Measurements from ENCODE around the gene SLIT1. TPM values are rescaled to one million over a fixed set of nuclear protein-coding genes. Genes with fewer than 3 reads are reported as not detected.

Gene SLIT1
- total and polyA plus RNA-seq, 3 donors from 2014 or later: 1.9 to 4.6 (median 2.5) TPM

DNA sequence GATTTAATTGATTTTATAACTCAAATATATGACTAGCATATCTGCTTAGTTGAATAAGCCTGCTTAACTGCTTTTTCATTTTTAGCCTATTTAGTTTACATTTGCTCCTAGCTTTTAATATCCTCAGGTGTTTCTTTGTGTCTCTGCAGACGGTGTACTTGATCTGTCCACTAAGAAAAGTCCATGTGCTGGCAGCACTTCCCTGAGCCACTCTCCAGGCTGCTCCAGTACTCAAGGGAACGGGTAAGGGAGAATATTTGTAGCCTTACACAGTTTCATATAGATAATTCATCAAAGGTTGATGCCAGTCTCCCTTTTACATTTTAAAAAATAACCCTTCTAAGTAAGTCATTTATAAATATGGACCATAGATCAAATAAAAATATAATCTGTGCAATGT, 233.8 kb downstream of the SLIT1 start:
- Histone ChIP-seq H3K9me3 (no peaks in the 10 kb centered on the region), H3K36me3 (ENCODE audit: low read depth, missing control alignments) (no peaks in the 10 kb centered on the region), H3K27me3 (no peaks in the 10 kb centered on the region), H3K4me3 (no peak overlapping the region), H3K27ac (no peak overlapping the region), H3K4me1 (no peaks in the 10 kb centered on the region)
- 88 to 90% methylated on average over 2 of the region's 2 CpGs for WGBS, 2 donors
- no peak for DNase-seq
- TF ChIP-seq, protein P1, sequence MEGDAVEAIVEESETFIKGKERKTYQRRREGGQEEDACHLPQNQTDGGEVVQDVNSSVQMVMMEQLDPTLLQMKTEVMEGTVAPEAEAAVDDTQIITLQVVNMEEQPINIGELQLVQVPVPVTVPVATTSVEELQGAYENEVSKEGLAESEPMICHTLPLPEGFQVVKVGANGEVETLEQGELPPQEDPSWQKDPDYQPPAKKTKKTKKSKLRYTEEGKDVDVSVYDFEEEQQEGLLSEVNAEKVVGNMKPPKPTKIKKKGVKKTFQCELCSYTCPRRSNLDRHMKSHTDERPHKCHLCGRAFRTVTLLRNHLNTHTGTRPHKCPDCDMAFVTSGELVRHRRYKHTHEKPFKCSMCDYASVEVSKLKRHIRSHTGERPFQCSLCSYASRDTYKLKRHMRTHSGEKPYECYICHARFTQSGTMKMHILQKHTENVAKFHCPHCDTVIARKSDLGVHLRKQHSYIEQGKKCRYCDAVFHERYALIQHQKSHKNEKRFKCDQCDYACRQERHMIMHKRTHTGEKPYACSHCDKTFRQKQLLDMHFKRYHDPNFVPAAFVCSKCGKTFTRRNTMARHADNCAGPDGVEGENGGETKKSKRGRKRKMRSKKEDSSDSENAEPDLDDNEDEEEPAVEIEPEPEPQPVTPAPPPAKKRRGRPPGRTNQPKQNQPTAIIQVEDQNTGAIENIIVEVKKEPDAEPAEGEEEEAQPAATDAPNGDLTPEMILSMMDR (IDR thresholded peaks at IDR 0.05): no peak
- TF ChIP-seq POLR2A (IDR thresholded peaks at IDR 0.05): no peak
- intact Hi-C loops (cut with DNase I; ENCODE audit: low total_unique reads): no loop called here

DNA sequence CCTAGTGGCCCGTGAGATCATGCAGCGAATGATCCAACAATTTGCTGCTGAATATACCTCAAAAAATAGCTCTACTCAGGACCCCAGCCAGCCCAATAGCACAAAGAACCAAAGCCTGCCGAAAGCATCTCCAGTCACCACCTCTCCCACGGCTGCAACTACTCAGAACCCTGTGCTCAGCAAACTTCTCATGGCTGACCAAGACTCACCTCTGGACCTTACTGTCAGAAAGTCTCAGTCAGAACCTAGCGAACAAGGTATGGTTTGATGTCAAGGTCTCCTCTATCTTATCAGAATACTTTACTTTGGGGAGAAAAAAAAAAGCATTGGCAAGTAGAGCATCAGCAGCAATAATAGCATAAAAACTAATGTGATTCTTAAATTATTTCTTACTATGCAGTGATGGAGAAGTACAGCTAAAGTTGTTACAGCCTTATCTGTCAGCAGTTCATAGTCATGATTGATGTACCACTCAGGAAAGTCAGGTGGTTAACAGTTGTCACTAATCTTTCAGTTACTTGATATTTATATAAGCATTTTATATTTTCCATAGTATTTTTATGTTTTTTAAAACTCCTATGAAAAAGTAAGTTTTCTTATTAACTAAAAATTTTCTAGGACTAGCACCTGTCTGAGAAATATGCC, 236.6 kb downstream of the SLIT1 start:
- Histone ChIP-seq H3K4me3 (no peak overlapping the region), H3K36me3 (ENCODE audit: low read depth, missing control alignments) (no peaks in the 10 kb centered on the region), H3K4me1 (no peaks in the 10 kb centered on the region), H3K27me3 (no peaks in the 10 kb centered on the region), H3K27ac (no peak overlapping the region), H3K9me3 (no peaks in the 10 kb centered on the region)
- WGBS, 2 donors: 80 to 95% methylated on average over 5 of the region's 5 CpGs
- TF ChIP-seq, protein P1 (IDR thresholded peaks at IDR 0.05): no peak
- DNase-seq: no peak
- intact Hi-C loops (cut with DNase I; ENCODE audit: low total_unique reads): no loop called here

Other genes starting within 250 kb of the SLIT1 start
- 10 to 100 TPM; 50.0 to 54.6 TPM for gene ARHGAP19, start 106.7 kb upstream of the SLIT1 start, total RNA-seq
- gene ARHGAP19, start 106.7 kb upstream of the SLIT1 start, polyA plus RNA-seq (ENCODE audit: insufficient read depth, low read depth, low replicate concordance): 40.5 TPM
- 10 to 100 TPM; 22.1 to 29.9 TPM for gene FRAT1, start 133.3 kb upstream of the SLIT1 start, total RNA-seq
- gene FRAT1, start 133.3 kb upstream of the SLIT1 start, polyA plus RNA-seq (ENCODE audit: insufficient read depth, low read depth, low replicate concordance): 9.7 TPM
- 10 to 100 TPM; 35.7 to 37.0 TPM for gene FRAT2, start 148.8 kb upstream of the SLIT1 start, total RNA-seq
- 18.8 TPM for gene FRAT2, start 148.8 kb upstream of the SLIT1 start, polyA plus RNA-seq (ENCODE audit: insufficient read depth, low read depth, low replicate concordance)
- 10 to 100 TPM; 53.5 to 54.6 TPM for gene RRP12, start 215.4 kb upstream of the SLIT1 start, total RNA-seq
- gene RRP12, start 215.4 kb upstream of the SLIT1 start, polyA plus RNA-seq (ENCODE audit: insufficient read depth, low read depth, low replicate concordance): 38.1 TPM
- 100 to 1,000 TPM; 244 to 279 TPM for gene PGAM1, start 240.2 kb upstream of the SLIT1 start, total RNA-seq
- 238 TPM for gene PGAM1, start 240.2 kb upstream of the SLIT1 start, polyA plus RNA-seq (ENCODE audit: insufficient read depth, low read depth, low replicate concordance)

Data from testis (tissue), 3 donors.